Measurements from ENCODE around the gene PTRHD1.

Gene PTRHD1

DNA sequence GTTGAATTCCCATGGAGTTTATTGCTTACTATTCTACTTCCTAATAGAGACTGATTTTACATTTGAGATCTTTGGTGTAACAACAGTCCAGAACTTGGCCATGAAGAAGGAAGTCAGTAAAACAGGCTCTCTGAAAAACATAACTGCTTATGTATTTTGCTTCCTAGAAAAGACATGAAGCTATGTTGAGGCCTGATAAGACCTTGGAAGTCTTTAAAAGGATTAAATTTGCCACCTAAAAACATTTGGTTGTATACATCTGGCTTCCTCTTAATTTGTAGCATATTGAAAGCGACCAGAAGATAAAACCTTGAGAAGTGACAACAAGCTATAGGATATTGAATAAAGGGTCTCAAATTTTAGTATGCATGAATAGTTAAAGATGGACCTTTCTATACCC is 36.4 kb downstream of the PTRHD1 start:
- no peak for DNase-seq (ENCODE audit: low read depth)

DNA sequence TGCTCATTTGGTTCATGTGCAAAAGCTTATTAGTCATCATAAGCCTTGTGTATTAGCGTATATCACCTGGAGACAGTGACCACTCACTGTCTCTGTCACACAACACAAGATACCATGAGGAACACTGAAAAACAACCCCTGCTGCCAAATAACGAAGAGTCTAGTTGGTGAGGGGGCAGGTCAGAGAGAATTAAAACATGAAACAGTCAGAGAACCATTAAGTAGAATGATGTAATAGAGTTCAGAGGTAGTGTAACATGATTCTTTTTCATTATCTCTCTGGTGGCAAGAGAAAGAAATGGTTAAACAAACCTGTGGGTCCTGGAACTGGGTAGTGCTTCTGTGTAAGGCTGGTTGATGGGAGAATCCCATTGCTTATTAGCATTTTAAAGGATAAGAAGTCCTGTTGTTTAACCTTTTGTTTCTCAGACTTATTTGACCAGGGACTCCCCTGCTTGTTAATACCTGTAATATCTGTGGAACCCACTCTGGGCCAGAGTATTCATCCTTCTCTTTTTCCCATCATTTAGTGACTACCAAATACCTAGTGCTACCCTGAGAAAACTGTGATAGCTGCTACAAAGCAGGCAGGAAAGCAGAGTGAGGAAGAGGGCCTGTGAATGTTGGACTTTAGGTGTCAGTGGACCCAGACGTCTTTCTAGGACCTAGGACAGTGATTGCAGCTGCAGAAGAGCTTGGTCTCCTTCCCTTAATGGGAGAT is 38.0 kb downstream of the PTRHD1 start:
- no peak for DNase-seq (ENCODE audit: low read depth)

DNA sequence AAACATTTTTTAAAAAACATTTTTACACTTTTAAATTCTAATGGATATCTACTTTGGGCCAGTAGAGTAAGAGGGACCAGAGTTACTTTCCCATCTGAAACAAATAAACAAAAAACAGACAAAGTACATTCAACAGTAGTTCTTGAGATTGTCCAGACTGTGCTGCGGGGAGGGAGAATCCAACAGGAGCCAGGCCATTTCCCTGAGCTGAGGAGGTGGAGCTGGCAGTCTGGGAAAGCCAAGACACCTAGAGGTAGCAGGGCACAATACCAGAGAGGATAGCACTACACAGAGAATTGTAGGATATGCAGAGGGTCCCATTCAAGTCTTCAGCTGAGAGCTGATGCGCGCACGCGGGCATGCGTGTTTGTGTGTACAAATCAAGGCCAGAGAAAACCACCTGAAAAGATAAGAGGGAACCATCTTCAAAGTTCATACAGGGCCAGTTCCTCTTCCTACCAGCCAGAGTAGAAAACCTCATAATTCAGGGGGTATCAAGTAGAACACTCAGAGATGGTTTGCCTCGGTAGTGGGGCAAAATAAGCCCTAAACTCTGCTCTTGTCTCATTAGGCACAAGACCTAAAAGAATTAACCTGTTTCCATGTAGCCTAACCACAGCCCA is 44.0 kb downstream of the PTRHD1 start:
- DNase-seq (ENCODE audit: low read depth): no peak

DNA sequence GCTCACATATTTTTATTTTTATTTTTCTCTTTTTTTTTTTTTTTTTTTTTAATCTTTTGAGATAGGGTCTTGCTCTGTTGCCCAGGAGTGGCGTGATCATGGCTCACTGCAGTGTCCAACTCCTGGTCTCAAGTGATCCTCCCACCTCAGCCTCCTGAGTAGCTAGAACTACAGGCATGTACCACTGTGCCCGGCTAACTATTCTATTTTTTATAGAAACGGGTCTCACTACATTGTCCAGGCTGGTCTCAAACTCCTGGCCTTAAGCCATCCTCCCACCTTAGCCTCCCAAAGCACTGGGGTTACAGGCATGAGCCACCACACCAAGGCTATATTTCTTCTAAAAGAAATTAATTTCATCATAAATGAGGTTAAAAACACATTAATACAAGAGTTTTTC is 45.9 kb downstream of the PTRHD1 start:
- DNase-seq (ENCODE audit: low read depth): no peak

DNA sequence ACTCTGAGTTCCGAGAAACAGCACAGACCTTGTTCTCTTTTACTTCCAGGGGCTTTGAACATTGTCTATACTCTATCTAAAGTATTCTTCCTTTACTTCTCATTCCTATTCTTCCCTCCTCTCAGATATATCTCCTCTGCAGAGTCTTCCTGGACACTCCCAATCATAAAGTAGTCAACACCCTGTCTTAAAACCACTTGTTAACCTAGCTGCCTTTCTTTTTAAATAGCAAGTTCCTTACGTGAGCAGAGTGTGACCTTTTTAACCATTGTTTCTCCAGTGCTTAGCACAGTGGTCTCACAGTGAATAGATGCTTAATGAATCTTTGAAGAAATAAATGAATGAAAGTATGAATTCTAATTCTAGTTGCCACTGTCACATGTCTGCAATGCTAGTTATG is 47.4 kb downstream of the PTRHD1 start:
- no peak for DNase-seq (ENCODE audit: low read depth)

DNA sequence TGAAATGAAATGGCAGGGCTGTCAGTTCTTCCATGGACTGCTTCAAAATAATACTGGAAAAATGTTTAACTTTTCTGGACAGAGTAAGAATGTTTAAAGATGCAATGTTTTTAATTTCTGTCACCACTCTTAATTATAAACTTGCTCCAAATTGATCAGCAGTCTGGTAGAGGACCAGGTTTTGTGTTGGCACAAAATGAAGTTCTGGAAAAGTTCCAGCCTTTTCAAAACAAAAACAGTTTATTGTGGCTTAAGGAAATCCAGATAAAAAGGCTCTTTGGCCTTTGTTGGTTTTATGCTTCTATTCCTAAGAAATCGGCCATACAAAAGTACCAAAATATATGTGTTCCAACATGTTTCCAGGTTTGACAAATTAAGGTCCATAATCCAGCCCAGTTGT is 48.8 kb downstream of the PTRHD1 start:
- DNase-seq (ENCODE audit: low read depth): no peak

DNA sequence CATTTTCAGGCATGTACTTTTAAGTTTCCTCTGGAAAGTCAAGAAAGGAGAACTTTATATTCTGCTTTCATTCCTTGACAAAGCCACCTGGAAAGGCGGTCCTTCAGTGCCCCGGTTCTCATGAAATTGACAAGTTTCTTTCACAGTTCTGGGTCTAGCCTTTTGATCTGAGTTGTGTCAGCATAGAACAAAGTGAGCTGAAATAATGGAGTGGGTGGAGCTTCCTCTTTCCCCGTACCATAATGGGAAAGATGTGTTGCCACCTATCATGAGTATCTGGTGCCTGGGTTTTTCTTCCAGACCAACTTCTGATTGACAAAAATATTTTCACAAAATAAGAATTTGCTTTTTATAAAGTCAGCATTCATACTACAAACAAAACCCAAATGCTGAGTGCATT is 49.3 kb downstream of the PTRHD1 start:
- no peak for DNase-seq (ENCODE audit: low read depth)

DNA sequence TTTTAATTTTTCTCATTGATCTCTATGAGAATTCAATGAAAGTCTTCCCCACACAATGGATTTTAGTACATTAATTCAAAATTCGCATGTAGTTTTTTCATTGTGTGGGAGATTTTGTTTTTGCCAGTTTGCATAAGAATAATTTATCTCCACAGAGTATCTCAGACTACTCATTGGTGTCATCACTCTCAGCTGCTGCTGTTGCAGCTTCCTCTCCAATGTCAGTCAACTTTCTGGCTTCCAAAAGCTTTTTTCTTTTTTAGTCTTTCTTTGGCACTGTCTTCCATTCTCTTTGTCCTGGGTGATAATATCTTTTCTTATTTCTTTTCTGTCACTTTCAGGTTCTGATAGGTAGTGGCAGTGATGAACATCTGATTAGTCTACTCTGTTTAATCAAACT is 50.5 kb downstream of the PTRHD1 start:
- no peak for DNase-seq (ENCODE audit: low read depth)

DNA sequence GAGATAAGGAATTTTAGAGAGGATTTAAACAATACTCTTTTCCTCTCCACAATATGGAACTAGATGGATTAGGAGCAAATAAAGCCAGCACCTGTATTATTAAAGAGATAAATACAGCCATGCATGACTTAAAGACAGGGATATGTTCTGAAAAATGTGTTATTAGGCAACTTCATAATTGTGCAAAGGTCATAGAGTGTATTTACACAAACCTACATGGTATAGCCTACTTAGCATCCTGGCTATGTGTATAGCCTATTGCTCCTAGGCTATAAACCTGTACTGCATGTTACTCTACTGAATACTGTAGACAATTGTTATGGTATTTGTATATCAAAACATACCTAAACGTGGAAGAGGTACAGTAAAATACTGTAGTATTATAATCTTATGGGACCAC is 53.0 kb downstream of the PTRHD1 start:
- DNase-seq (ENCODE audit: low read depth): no peak
